ENCODE measurements around the gene UGT1A4.

The UGT1A4 gene

DNA sequence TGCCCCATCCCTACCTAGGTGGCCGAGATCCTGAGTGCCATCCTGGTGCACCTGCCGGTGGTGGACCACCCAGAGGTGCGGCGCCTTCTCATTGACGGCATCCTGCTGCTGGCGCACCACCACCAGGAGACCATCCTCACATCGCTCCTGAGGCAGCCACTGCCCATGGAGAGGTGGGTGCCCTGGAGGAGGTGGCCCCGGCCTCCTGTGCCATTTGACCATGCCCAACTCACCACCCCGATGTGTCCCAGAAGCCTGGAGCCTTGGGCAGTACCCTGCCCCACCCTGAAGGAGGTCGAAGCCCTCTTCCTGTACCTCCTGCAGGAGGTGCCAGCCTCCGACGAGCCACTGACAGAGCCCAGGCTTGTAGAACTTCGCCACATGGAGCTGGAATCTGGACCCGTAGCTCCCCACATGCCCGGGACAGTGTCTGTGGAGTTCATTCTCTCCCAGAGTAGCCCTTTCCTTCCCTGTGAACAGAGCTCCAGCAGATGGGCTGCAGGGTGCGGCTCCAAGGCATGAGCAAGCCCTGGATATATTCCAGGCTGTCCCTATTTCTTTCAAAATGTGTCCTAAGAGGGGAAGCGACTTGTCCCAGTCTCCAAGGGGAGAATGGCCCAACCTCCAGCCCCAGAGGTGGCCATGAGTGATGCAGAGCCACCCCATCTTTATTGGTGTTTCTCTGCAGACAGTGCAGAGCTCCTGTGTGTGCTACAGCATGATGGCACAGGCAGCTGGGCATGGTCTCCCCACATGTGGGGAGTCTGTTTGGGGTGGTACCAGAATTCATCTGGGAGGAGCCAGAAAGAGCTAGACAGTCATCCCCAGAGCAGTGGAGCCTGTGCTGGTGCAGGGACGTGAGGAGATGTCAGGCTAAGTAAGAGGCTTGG is 101.6 kb downstream of the UGT1A4 start:
- TF ChIP-seq FOXP2 (optimal IDR thresholded peaks at IDR 0.05; ENCODE audit: borderline replicate concordance, extremely low read depth, extremely low read length, insufficient read depth): no peak
- TF ChIP-seq TAF1 (IDR thresholded peaks at IDR 0.05; ENCODE audit: borderline replicate concordance, insufficient read depth, low read length): no peak
- TF ChIP-seq, protein P1, sequence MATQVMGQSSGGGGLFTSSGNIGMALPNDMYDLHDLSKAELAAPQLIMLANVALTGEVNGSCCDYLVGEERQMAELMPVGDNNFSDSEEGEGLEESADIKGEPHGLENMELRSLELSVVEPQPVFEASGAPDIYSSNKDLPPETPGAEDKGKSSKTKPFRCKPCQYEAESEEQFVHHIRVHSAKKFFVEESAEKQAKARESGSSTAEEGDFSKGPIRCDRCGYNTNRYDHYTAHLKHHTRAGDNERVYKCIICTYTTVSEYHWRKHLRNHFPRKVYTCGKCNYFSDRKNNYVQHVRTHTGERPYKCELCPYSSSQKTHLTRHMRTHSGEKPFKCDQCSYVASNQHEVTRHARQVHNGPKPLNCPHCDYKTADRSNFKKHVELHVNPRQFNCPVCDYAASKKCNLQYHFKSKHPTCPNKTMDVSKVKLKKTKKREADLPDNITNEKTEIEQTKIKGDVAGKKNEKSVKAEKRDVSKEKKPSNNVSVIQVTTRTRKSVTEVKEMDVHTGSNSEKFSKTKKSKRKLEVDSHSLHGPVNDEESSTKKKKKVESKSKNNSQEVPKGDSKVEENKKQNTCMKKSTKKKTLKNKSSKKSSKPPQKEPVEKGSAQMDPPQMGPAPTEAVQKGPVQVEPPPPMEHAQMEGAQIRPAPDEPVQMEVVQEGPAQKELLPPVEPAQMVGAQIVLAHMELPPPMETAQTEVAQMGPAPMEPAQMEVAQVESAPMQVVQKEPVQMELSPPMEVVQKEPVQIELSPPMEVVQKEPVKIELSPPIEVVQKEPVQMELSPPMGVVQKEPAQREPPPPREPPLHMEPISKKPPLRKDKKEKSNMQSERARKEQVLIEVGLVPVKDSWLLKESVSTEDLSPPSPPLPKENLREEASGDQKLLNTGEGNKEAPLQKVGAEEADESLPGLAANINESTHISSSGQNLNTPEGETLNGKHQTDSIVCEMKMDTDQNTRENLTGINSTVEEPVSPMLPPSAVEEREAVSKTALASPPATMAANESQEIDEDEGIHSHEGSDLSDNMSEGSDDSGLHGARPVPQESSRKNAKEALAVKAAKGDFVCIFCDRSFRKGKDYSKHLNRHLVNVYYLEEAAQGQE (IDR thresholded peaks at IDR 0.05; ENCODE audit: insufficient read depth in 1 of 2, low read depth in 2 of 2, low read length in 2 of 2): no peak
- TF ChIP-seq SIN3A (IDR thresholded peaks at IDR 0.05; ENCODE audit: borderline replicate concordance, insufficient read depth, low read length): no peak

GRCh38 chr2:233820774-233821105 is 102.2 kb downstream of the UGT1A4 start:
- TF ChIP-seq POLR2AphosphoS5 (IDR thresholded peaks at IDR 0.05; ENCODE audit: low read depth, low read length): no peak
- TF ChIP-seq TAF1 (IDR thresholded peaks at IDR 0.05; ENCODE audit: borderline replicate concordance, insufficient read depth, low read length): no peak
- TF ChIP-seq, protein P1 (IDR thresholded peaks at IDR 0.05; ENCODE audit: insufficient read depth in 1 of 2, low read depth in 2 of 2, low read length in 2 of 2): no peak
- no peak for TF ChIP-seq FOXP2 (optimal IDR thresholded peaks at IDR 0.05; ENCODE audit: borderline replicate concordance, extremely low read depth, extremely low read length, insufficient read depth)
- TF ChIP-seq SIN3A (IDR thresholded peaks at IDR 0.05; ENCODE audit: borderline replicate concordance, insufficient read depth, low read length): no peak

- TF ChIP-seq FOXP2 (optimal IDR thresholded peaks at IDR 0.05; ENCODE audit: borderline replicate concordance, extremely low read depth, extremely low read length, insufficient read depth): no peak
- TF ChIP-seq, protein P1 (IDR thresholded peaks at IDR 0.05; ENCODE audit: insufficient read depth in 1 of 2, low read depth in 2 of 2, low read length in 2 of 2): no peak
Measured at GRCh38 chr2:233821196-233821595, 102.7 kb downstream of the UGT1A4 start.

DNA sequence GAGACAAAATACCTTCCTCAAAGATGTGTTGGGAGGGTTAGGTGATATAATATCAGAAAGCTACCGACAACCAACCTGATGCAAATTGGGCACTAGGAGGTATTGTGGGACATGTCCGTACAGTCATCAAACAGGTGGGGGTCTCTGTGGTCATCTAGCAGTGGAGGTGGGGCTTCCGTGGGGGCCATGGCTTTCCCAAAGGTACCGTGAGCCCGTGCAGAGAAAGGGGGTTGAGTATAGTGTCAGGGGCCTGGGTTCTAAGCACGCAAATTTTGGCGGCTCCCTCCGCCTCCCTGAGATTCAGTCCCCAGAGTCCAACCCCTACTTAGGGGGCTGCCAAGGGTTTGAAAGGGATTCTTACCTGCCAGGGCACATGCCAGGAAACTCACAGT is 103.2 kb downstream of the UGT1A4 start:
- TF ChIP-seq SIN3A (IDR thresholded peaks at IDR 0.05; ENCODE audit: borderline replicate concordance, insufficient read depth, low read length): no peak
- TF ChIP-seq TAF1 (IDR thresholded peaks at IDR 0.05; ENCODE audit: borderline replicate concordance, insufficient read depth, low read length): no peak
- TF ChIP-seq, protein P1 (IDR thresholded peaks at IDR 0.05; ENCODE audit: insufficient read depth in 1 of 2, low read depth in 2 of 2, low read length in 2 of 2): no peak
- TF ChIP-seq POLR2AphosphoS5 (IDR thresholded peaks at IDR 0.05; ENCODE audit: low read depth, low read length): no peak
- no peak for TF ChIP-seq FOXP2 (optimal IDR thresholded peaks at IDR 0.05; ENCODE audit: borderline replicate concordance, extremely low read depth, extremely low read length, insufficient read depth)

Data from PFSK-1 (cell line).